NCI-H2081 treated with DMSO at 0.1 percent for 48 hours (cell line): Measurements from ENCODE around the gene INPPL1.

Experiments
- DNase-seq: peaks from one replicate; lab custom pipeline; 2025; lab: John Stamatoyannopoulos, UW

Gene INPPL1

GRCh38 chr11:72216638-72217037 lies 7.9 kb upstream of the INPPL1 start, which contains the start of gene FOLR2:
Gene FOLR2 (plus strand): TSS chr11:72216794. CDS start chr11:72218585, 1,791 bp downstream.
- DNase-seq = no peak

DNA sequence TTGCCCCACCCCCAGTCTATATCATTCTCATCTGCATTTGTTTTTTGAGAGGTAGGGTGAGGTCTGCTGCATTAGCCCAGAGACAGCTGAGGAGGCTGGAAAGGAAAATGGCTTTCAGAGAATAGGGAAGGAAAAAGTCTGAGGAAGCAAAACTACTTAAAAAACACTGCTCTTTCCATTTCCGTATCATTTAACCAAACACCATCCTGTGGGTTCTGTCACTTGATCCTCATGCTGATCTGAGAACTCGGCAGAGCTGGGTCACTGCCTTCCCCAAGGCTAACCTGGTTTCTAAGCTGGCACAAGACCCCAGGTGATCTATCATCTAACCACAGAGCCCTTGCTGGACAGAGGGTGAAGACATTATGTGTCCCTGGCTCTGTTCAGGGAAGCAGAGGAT lies 6.7 kb upstream of the INPPL1 start:
- no peak for DNase-seq

DNA sequence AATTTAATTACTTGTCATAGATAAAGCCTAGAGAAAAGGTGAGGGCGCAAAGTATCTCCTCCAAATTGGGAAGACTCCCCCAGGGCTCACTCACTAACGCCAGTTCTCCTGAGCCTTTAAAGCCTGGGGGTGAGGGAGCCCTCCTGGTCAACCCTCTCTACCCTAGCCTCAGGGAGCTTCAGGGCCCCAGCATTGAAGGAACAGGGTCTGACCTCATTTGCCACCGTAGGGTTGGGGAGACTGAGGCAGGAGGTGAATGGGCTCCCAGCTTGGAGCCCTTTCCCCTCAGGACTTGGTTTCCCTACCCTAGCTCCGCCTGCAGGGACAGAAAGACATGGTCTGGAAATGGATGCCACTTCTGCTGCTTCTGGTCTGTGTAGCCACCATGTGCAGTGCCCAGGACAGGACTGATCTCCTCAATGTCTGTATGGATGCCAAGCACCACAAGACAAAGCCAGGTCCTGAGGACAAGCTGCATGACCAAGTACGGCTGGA lies 6.3 kb upstream of the INPPL1 start:
- DNase-seq = no peak

GRCh38 chr11:72220696-72221363 lies 3.7 kb upstream of the INPPL1 start:
- no peak for DNase-seq

GRCh38 chr11:72221386-72222075 lies 3.0 kb upstream of the INPPL1 start:
- no peak for DNase-seq

- no peak for DNase-seq
Observed at GRCh38 chr11:72222106-72222891, 2.3 kb upstream of the INPPL1 start.

DNA sequence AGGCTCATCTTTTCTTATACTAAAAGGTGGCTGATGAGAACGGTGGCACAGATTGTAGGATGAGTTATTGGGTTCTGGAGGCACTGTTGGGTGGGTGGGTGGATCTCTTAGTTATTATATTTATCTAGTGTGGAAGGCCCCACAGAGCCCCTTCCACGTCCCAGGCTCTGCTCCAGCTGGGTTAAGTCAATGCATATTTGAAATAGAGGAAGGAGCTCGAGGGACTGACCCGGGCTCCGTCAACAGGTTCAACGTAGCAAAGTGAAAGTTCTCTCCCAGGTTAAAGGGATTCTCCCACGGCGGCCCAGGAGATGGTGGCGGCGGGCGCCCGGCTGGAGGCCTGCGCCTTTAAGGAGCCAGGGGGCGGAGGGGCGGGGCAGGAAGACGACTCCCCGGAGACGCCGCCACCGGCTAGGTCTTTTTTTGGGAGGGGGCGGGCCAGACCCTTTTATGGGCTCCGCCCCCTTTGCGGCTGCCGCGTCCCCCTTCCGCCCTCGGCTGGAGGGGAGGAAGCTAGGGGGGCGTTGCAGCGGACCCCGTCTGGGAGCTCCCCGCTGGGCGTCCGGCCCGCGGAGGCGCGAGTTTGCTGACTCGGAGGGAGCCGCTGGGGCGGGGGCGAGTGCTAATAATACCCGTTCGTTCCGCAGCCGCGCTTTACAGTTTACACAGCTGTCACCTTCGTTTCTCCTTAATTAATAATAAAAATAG lies 1.5 kb upstream of the INPPL1 start:
- DNase-seq = peak; percentile 87

GRCh38 chr11:72223615-72224563 lies 678 bp upstream of the INPPL1 start:
- no peak for DNase-seq

- no peak for DNase-seq
Observed at GRCh38 chr11:72225411-72225951, 914 bp downstream of the INPPL1 start.

DNA sequence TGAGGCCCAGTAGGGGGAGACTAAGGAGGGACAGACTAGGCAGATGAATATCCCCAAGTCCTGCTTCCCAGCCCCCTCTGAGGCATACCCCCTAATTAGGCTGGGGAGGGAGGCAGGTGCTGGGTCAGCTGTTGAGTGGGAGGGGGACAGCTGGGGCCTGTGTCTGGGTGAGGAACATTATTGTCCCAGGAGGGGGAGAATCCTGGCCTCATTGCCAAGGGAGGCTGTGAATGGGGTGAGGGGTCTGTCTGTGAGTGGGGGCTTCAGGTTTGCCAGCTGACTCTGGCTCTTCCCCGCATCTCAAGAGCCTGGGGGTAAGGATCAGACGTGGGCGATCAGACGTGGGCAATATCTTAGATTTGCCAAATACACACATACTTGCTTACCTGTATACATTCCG lies 2.1 kb downstream of the INPPL1 start:
- DNase-seq = peak; percentile 40

GRCh38 chr11:72227316-72228228 lies 3.0 kb downstream of the INPPL1 start:
- DNase-seq = peak; percentile 96

DNA sequence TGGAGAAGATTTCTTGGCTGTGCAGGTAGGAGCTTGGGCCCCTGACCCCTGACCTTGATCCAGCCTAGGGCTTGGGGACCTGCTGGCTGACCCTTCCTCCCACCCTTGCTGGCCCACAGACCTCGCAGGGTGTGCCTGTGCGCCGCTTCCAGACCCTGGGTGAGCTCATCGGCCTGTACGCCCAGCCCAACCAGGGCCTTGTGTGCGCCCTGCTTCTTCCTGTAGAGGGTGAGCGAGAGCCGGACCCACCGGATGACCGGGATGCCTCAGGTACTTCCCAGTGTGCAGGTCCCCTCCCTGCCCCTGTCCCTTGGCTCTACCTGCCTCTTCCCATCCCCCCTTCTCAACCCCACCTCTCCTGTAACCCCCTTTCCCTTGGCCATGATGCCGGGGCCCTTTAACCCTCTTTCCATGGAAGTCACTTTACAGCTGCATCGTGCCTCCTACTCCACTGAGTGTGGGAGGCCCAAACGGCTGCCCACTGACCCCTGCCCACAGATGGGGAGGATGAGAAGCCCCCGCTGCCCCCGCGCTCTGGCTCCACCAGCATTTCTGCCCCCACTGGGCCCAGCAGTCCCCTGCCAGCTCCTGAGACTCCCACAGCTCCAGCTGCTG lies 3.8 kb downstream of the INPPL1 start:
- no peak for DNase-seq

DNA sequence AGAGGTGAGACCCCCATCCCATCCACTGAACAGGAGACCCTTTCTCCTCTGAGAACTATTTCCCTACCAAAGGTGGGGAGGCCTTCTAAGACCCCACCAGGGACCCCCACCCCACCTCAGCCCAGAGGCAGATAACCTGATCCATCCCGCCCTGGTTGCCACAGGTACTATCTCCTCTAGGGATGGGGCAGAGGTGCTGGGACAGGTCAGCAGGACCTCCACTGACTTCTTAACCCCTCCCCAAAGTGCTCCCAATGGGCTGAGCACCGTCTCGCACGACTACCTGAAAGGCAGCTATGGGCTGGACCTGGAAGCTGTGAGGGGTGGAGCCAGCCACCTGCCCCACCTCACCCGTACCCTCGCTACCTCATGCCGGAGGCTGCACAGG lies 4.3 kb downstream of the INPPL1 start:
- DNase-seq = no peak

DNA sequence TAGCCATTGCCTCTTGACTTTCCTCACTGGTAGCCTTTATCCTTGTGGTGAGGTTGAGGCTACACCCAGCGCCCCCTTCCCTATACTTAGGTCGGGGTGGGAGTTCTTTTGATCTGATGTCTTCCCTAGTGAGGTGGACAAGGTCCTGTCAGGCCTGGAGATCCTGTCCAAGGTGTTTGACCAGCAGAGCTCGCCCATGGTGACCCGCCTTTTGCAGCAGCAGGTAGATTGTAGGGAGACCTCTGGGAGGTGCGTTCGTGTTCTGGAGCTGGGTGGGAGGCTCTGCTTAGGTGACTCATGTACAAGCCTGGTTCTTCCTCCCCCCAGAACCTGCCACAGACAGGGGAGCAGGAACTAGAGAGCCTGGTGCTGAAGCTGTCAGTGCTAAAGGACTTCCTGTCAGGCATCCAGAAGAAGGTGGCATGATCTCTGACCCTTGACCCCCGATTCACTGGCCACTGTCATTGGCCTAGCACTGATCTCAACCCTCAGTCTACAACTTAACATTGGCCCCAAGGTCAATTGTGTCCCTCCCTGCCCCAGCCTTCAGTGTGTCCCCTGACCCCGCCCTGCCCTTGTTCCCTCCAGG lies 4.9 kb downstream of the INPPL1 start:
- DNase-seq = no peak

DNA sequence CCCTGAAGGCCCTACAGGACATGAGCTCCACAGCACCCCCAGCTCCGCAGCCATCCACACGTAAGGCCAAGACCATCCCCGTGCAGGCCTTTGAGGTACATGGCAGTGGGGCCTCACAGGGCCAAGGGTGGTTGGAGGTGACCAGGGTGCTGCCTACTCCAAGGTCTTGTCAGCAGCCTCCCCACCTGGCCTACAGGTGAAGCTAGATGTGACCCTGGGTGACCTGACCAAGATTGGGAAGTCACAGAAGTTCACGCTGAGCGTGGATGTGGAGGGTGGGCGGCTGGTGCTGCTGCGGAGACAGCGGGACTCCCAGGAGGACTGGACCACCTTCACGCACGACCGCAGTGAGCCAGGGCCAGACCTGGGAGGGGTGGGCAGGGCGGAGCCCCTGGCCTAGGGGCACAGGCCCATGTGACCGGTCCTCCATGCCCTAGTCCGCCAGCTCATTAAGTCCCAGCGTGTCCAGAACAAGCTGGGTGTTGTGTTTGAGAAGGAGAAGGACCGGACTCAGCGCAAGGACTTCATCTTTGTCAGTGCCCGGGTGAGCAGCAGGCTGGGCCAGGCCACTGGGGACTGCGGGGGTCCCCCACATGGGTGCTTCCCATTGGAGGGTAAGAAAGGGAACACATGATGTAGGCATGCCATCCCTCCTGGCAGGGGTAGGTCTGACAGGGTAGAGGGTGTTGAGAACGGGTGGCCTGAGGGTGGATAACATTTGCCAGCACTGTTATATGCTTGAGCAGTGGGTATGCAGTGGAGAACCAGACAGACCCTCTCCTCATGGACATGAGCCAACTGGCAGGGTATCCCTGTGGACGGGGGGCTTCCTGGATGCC lies 5.6 kb downstream of the INPPL1 start:
- no peak for DNase-seq

- DNase-seq = no peak
Observed at GRCh38 chr11:72230764-72231365, 6.3 kb downstream of the INPPL1 start.
